Thymus (tissue), 11 donors: ENCODE measurements around the gene SH3BGRL2. TPM values are rescaled to one million over a fixed set of nuclear protein-coding genes. Genes with fewer than 3 reads are reported as not detected.
"Not testable (repeated sequence)": the region's sequence is repeated elsewhere in the genome, so short reads cannot be mapped to it uniquely, and the experiment has no call there.

Experiments
- DNase-seq, 9 donors: peaks; one replicate each; pipeline ENCODE4 v3.0.0-alpha.2; 2013; ENCODE audit warnings: low spot score in 9 of 9, low read depth in 6 of 9, missing footprints in 1 of 9
- H3K27ac ChIP-seq, 2 donors: one replicate each; pipeline ENCODE4 v1.5.1; 2013; ENCODE audit warnings: control low read depth in 1 of 2, low read depth in 1 of 2, low read length in 1 of 2, mild to moderate bottlenecking in 1 of 2, moderate library complexity in 1 of 2
- H3K27me3 ChIP-seq, 2 donors: one replicate each; pipeline ENCODE4 v1.5.1; 2013; ENCODE audit warnings: low read length in 1 of 2; ENCODE audit not compliant: control insufficient read depth in 2 of 2, insufficient read depth in 1 of 2
- H3K36me3 ChIP-seq, 2 donors: one replicate each; pipeline ENCODE4 v1.5.1; 2013; ENCODE audit warnings: low read length in 1 of 2, mild to moderate bottlenecking in 1 of 2, moderate library complexity in 1 of 2; ENCODE audit not compliant: control insufficient read depth in 2 of 2, insufficient read depth in 2 of 2
- H3K4me1 ChIP-seq, 2 donors: one replicate each; pipeline ENCODE4 v1.5.1; 2013; ENCODE audit warnings: low read length in 2 of 2; ENCODE audit not compliant: control insufficient read depth in 2 of 2, insufficient read depth in 2 of 2
- H3K4me3 ChIP-seq, 2 donors: one replicate each; pipeline ENCODE4 v1.5.1; 2013; ENCODE audit warnings: low read length in 2 of 2, control low read depth in 1 of 2, mild to moderate bottlenecking in 1 of 2
- H3K9me3 ChIP-seq, 2 donors: one replicate each; pipeline ENCODE4 v1.5.1; 2013; ENCODE audit warnings: low read length in 1 of 2, mild to moderate bottlenecking in 1 of 2; ENCODE audit not compliant: control insufficient read depth in 2 of 2, insufficient read depth in 1 of 2
- WGBS: extraction: QIAGEN DNeasy Blood & Tissue Kit; methylation state at CpG from one replicate; pipeline ENCODE4 v1.1.7; 2013; 5-methylcytosine and 5-hydroxymethylcytosine counted together
- polyA plus RNA-seq: library from polyadenylated mRNA; stranded (reverse); fragments of 200-250 nt; gene quantifications from one replicate; pipeline ENCODE4 v1.2.3, GENCODE V29; 2013
- total RNA-seq: library from RNA; stranded (reverse); fragments of 120-200 nt; gene quantifications from one replicate; pipeline ENCODE4 v1.2.4, GENCODE V29; 2013
- donor health status: healthy.

Gene SH3BGRL2
- total and polyA plus RNA-seq, 2 donors: 3.8 to 15.9 TPM

GRCh38 chr6:79733388-79733787, 102.3 kb downstream of the SH3BGRL2 start:
- no peak for DNase-seq
- H3K36me3 ChIP-seq: no peaks in the 10 kb centered on the region
- H3K9me3 ChIP-seq: no peaks in the 10 kb centered on the region
- H3K27ac ChIP-seq: no peak overlapping the region
- 94% methylated on average over 4 of the region's 4 CpGs for WGBS
- H3K4me3 ChIP-seq: no peak overlapping the region
- H3K27me3 ChIP-seq: no peaks in the 10 kb centered on the region
- no peaks in the 10 kb centered on the region for H3K4me1 ChIP-seq

GRCh38 chr6:79734374-79734773, 103.2 kb downstream of the SH3BGRL2 start:
- Histone ChIP-seq H3K27me3 (no peaks in the 10 kb centered on the region), H3K36me3 (no peaks in the 10 kb centered on the region), H3K4me1 (no peaks in the 10 kb centered on the region), H3K9me3 (no peaks in the 10 kb centered on the region), H3K27ac (no peak overlapping the region), H3K4me3 (no peak overlapping the region)
- DNase-seq: no peak
- 97% methylated on average over 8 of the region's 8 CpGs for WGBS

GRCh38 chr6:79735183-79735582, 104.1 kb downstream of the SH3BGRL2 start:
- no peaks in the 10 kb centered on the region for H3K36me3 ChIP-seq
- H3K9me3 ChIP-seq: no peaks in the 10 kb centered on the region
- 96% methylated on average over 5 of the region's 5 CpGs for WGBS
- H3K4me3 ChIP-seq: no peak overlapping the region
- no peaks in the 10 kb centered on the region for H3K27me3 ChIP-seq
- H3K27ac ChIP-seq: no peak overlapping the region
- no peak for DNase-seq
- no peaks in the 10 kb centered on the region for H3K4me1 ChIP-seq

- Histone ChIP-seq H3K27ac (no peak overlapping the region), H3K9me3 (no peaks in the 10 kb centered on the region), H3K27me3 (no peaks in the 10 kb centered on the region), H3K36me3 (no peaks in the 10 kb centered on the region), H3K4me3 (no peak overlapping the region), H3K4me1 (no peaks in the 10 kb centered on the region)
- DNase-seq: no peak
- WGBS: 88% methylated on average over 8 of the region's 8 CpGs
Measured at GRCh38 chr6:79737172-79737571, 106.0 kb downstream of the SH3BGRL2 start.

- no peaks in the 10 kb centered on the region for H3K27me3 ChIP-seq
- H3K27ac ChIP-seq: no peak overlapping the region
- no peak for DNase-seq
- H3K4me3 ChIP-seq: no peak overlapping the region
- no peaks in the 10 kb centered on the region for H3K4me1 ChIP-seq
- no peaks in the 10 kb centered on the region for H3K36me3 ChIP-seq
- no peaks in the 10 kb centered on the region for H3K9me3 ChIP-seq
- WGBS: 63% methylated on average over 2 of the region's 2 CpGs
Measured at GRCh38 chr6:79742030-79742429, 110.9 kb downstream of the SH3BGRL2 start.

- WGBS: 95% methylated on average over 2 of the region's 2 CpGs
- not testable (repeated sequence) for DNase-seq, H3K4me1 ChIP-seq, H3K4me3 ChIP-seq, H3K9me3 ChIP-seq, H3K27ac ChIP-seq, H3K36me3 ChIP-seq, H3K27me3 ChIP-seq
Measured at GRCh38 chr6:79745282-79745681, 114.2 kb downstream of the SH3BGRL2 start.

GRCh38 chr6:79746325-79746724, 115.2 kb downstream of the SH3BGRL2 start:
- H3K36me3 ChIP-seq, H3K9me3 ChIP-seq, H3K27ac ChIP-seq, DNase-seq, H3K4me3 ChIP-seq, H3K4me1 ChIP-seq, H3K27me3 ChIP-seq: not testable (repeated sequence)
- 80% methylated on average over 3 of the region's 3 CpGs for WGBS

- H3K4me1 ChIP-seq: no peaks in the 10 kb centered on the region
- no peaks in the 10 kb centered on the region for H3K36me3 ChIP-seq
- H3K4me3 ChIP-seq: no peak overlapping the region
- no peak for DNase-seq
- 64% methylated on average over 4 of the region's 4 CpGs for WGBS
- no peaks in the 10 kb centered on the region for H3K27me3 ChIP-seq
- no peak overlapping the region for H3K27ac ChIP-seq
- no peaks in the 10 kb centered on the region for H3K9me3 ChIP-seq
Measured at GRCh38 chr6:79750806-79751205, 119.7 kb downstream of the SH3BGRL2 start.
